Upper lobe of left lung (tissue), 4 donors: Measurements from ENCODE around the gene PVALEF.

Experiments
- CTCF ChIP-seq, 6 experiments: fragments of 450-650 bp in 4 of 6; fragments of 200-600 bp in 2 of 6; sonication (generic) in 2 of 6; IDR thresholded peaks; one replicate each; pipeline ENCODE4 v1.5.1; 2016 to 2019; ENCODE audit warnings: antibody characterized with exemption in 6 of 6
- POLR2A ChIP-seq, 4 donors: fragments of 450-650 bp; IDR thresholded peaks; one replicate each; pipeline ENCODE4 v1.5.1; 2016 to 2017; ENCODE audit warnings: antibody characterized with exemption in 4 of 4, mild to moderate bottlenecking in 2 of 4

GRCh38 chr17:81139428-81139827, 25.9 kb upstream of the PVALEF start:
- TF ChIP-seq CTCF (IDR thresholded peaks at IDR 0.05) (no peak), POLR2A (IDR thresholded peaks at IDR 0.05) (no peak)
